ENCODE measurements around the gene MYLK.

The MYLK gene

GRCh38 chr3:123817413-123817812 is 66.7 kb downstream of the MYLK start:
- DNase-seq: no peak

GRCh38 chr3:123816673-123817207 is 67.4 kb downstream of the MYLK start:
- no peak for DNase-seq

GRCh38 chr3:123815981-123816380 is 68.2 kb downstream of the MYLK start:
- no peak for DNase-seq

GRCh38 chr3:123813876-123814275 is 70.3 kb downstream of the MYLK start:
- no peak for DNase-seq

- DNase-seq: no peak
Observed at GRCh38 chr3:123809597-123809996, 74.5 kb downstream of the MYLK start.

GRCh38 chr3:123808812-123809211 is 75.3 kb downstream of the MYLK start:
- no peak for DNase-seq

- DNase-seq: no peak
Observed at GRCh38 chr3:123807820-123808219, 76.3 kb downstream of the MYLK start.

GRCh38 chr3:123805504-123805903 is 78.6 kb downstream of the MYLK start:
- no peak for DNase-seq

GRCh38 chr3:123805101-123805500 is 79.0 kb downstream of the MYLK start:
- DNase-seq: no peak

- DNase-seq: no peak
Observed at GRCh38 chr3:123804676-123805075, 79.5 kb downstream of the MYLK start.

GRCh38 chr3:123803521-123803920 is 80.6 kb downstream of the MYLK start:
- DNase-seq: no peak

- DNase-seq: no peak
Observed at GRCh38 chr3:123802007-123802625, 82.0 kb downstream of the MYLK start.

GRCh38 chr3:123801474-123801873 is 82.7 kb downstream of the MYLK start:
- DNase-seq: no peak

- DNase-seq: no peak
Observed at GRCh38 chr3:123800362-123800682, 83.8 kb downstream of the MYLK start.

GRCh38 chr3:123799544-123800361 is 84.4 kb downstream of the MYLK start:
- DNase-seq: no peak

GRCh38 chr3:123798550-123798949 is 85.6 kb downstream of the MYLK start:
- no peak for DNase-seq

- DNase-seq: no peak
Observed at GRCh38 chr3:123795471-123796251, 88.5 kb downstream of the MYLK start.

GRCh38 chr3:123793425-123793824 is 90.7 kb downstream of the MYLK start:
- DNase-seq: no peak

- DNase-seq: no peak
Observed at GRCh38 chr3:123792473-123793201, 91.5 kb downstream of the MYLK start.

- DNase-seq: no peak
Observed at GRCh38 chr3:123791898-123792297, 92.2 kb downstream of the MYLK start.

GRCh38 chr3:123791417-123791816 is 92.7 kb downstream of the MYLK start:
- DNase-seq: no peak

GRCh38 chr3:123791073-123791370 is 93.1 kb downstream of the MYLK start:
- DNase-seq: no peak

Data from NCI-H1436 (cell line).